RWPE1 (cell line): ENCODE measurements around the gene TAF11.
"Not testable (repeated sequence)": the region's sequence is repeated elsewhere in the genome, so short reads cannot be mapped to it uniquely, and the experiment has no call there.

Source experiments
- CTCF ChIA-PET: fragments of 350-600 bp; sonication (Branson Sonifier 250); formaldehyde crosslinking; extraction: SDS; loops from one replicate; lab custom pipeline; 2021; lab: Yijun Ruan, JAX
- POLR2A ChIA-PET: fragments of 400-600 bp; formaldehyde crosslinking; extraction: SDS; loops from one replicate; lab custom pipeline; 2020; ENCODE audit warnings: antibody characterized with exemption; ENCODE audit not compliant: low non-redundant PET; lab: Yijun Ruan, JAX
- DNase-seq: peaks from one replicate; pipeline ENCODE4 v3.0.0; 2012; ENCODE audit warnings: low spot score
- H3K27ac ChIP-seq: fragments of 450-650 bp; 2 replicates; pipeline ENCODE4 v1.5.1; 2017
- CTCF ChIP-seq: fragments of 450-650 bp; conservative IDR thresholded peaks from 2 replicates; pipeline ENCODE4 v1.5.1; 2017; ENCODE audit warnings: low read depth, mild to moderate bottlenecking

Gene TAF11

DNA sequence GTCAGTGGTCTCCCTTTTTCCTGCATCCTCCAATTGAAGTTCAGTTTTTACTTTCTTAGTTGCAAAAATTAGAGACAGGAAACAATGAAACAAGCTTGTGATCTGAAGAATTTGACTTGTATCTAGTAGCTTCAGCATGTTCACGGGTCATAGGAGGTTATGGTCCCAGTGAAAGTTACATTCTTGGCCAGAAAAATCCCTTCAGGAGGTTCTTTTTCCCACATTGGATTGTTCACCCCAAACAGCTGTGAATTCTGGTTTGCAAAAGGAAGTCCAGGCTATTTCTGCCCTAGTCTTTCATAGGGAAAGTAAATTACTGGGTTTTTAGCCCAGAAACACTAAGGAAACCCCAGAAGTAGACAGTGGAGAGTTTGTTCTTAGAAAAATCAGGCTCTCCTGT is 9.3 kb upstream of the TAF11 start:
- H3K27ac ChIP-seq: no peak overlapping the region
- DNase-seq: no peak
- POLR2A ChIA-PET: no interaction called here
- CTCF ChIA-PET: no interaction called here
- no peak for TF ChIP-seq CTCF

DNA sequence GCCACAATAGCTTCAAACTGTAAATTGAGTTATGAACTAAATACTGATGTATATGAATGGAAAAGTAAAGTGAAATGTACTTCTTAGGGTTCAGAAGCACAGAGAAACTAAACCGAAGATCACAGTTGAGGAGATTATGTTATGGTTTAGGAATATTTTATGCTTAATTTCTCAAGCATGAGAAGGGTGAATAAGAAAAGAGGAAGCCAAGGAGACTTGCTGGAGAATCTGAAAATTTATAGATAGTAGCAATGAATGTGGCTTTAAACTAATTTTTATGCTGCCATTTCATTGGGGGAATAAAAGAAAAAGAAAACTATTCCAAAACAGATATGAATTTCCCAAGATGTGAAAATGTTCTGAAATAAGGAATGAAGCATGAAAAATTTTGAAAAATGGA is 6.9 kb upstream of the TAF11 start:
- no peak overlapping the region for H3K27ac ChIP-seq
- TF ChIP-seq CTCF: no peak
- CTCF ChIA-PET: interaction anchor here (0.5 to 0.8 kb wide), 4 partner anchors 24 to 611 kb away, joined by 3 to 4 read pairs (median 3); partner anchors contain the start of gene BLTP3A
- POLR2A ChIA-PET: no interaction called here
- no peak for DNase-seq

- no peak overlapping the region for H3K27ac ChIP-seq
- POLR2A ChIA-PET: no interaction called here
- CTCF ChIA-PET: interaction anchor here (0.6 kb wide), 1 partner anchor 45 kb away, joined by 4 read pairs; no protein-coding TSS in a partner anchor
- no peak for DNase-seq
- TF ChIP-seq CTCF: no peak
Measured at GRCh38 chr6:34891296-34891695, 3.5 kb upstream of the TAF11 start.

- ChIA-PET POLR2A (no interaction called here), CTCF (interaction anchor here (0.7 kb wide), 1 partner anchor 154 kb away, joined by 3 read pairs; no protein-coding TSS in a partner anchor)
- TF ChIP-seq CTCF: no peak
- DNase-seq: no peak
- H3K27ac ChIP-seq: no peak overlapping the region
Measured at GRCh38 chr6:34890533-34890925, 2.7 kb upstream of the TAF11 start.

DNA sequence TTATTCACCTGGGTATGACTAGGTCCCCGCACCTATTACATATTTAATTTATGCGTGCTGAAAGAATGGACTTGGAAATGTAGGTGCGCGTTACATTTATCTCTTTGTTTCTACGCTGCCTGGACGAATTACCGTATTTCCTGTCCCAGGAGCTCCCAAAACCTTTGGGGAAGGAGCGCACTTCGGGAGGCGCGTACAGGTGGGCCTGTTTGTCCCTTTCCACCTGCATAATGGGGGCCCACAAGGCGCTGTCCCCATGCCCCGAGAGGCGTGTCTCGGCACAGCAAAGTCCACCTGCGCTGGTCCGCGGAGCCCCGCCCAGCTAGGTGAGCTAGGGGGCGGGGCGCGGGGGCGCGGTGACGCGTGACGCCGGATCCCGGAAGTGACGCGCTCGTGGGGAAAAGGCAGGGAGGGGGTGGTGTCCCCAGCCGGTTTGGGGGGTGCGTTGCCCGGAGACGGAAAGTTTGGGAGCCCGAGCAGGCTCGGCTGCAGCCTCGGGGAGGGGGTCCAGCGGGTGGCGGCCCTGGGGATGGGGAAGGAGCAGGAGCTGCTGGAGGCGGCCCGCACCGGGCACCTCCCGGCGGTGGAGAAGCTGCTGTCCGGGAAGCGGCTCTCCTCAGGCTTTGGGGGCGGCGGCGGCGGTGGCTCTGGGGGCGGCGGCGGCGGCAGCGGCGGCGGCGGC is 1.2 kb upstream of the TAF11 start, which contains the start of gene ANKS1A:
TSS of gene ANKS1A (plus strand) at position 382 of the 682 bp plus-strand sequence. CDS start at position 530, 148 bp downstream.
- CTCF ChIA-PET: interaction anchor here (0.6 kb wide), 1 partner anchor 1024 kb away, joined by 3 read pairs; no protein-coding TSS in a partner anchor
- TF ChIP-seq CTCF: no peak
- peak; percentile 90 for DNase-seq
- POLR2A ChIA-PET: no interaction called here
- H3K27ac ChIP-seq: peak within 1 kb of the TSS; percentile 80

DNA sequence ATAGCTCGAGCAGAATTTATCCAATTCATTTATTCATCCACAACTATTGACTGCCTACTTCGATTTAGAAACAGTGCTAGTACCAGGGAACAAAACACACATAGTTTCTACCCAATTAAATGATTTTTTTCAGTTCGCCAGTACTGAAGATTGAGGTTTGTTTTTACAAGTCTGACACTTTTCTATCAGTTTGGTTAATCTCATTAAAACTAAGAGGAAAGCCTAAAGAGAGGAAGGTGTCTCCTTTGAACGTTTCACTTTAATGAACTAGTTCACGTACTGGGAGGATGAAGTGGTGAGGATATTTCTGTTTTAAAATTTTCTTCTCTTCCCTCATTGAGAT is 643 bp upstream of the TAF11 start:
- no peak for DNase-seq
- TF ChIP-seq CTCF: no peak
- POLR2A ChIA-PET: interaction anchor here (0.6 to 0.7 kb wide), 2 partner anchors 90 to 131 kb away, joined by 4 read pairs; partner anchors contain the start of gene SNRPC
- CTCF ChIA-PET: no interaction called here
- H3K27ac ChIP-seq: peak overlapping the region; percentile 80

- POLR2A ChIA-PET, DNase-seq: not testable (repeated sequence)
- CTCF ChIA-PET: interaction anchor here (0.7 to 0.8 kb wide), 2 partner anchors 18 to 27 kb away, joined by 3 to 4 read pairs; no protein-coding TSS in a partner anchor
- H3K27ac ChIP-seq: 0 out of 2 replicates have a peak overlapping the region, but pooled peaks have one; percentile 18
Measured at GRCh38 chr6:34885837-34886236, 2.0 kb downstream of the TAF11 start.
